Activated CD4-positive, alpha-beta T cell treated with anti-CD3 and anti-CD28 coated beads, Interleukin-2, amount 50 U/mL, for 4 hours (primary cell): ENCODE measurements around the gene TFAP2D.

Source experiments
- DNase-seq, 2 experiments: peaks; one replicate each; pipeline ENCODE4 v3.0.0-alpha.2; 2020

Gene TFAP2D

DNA sequence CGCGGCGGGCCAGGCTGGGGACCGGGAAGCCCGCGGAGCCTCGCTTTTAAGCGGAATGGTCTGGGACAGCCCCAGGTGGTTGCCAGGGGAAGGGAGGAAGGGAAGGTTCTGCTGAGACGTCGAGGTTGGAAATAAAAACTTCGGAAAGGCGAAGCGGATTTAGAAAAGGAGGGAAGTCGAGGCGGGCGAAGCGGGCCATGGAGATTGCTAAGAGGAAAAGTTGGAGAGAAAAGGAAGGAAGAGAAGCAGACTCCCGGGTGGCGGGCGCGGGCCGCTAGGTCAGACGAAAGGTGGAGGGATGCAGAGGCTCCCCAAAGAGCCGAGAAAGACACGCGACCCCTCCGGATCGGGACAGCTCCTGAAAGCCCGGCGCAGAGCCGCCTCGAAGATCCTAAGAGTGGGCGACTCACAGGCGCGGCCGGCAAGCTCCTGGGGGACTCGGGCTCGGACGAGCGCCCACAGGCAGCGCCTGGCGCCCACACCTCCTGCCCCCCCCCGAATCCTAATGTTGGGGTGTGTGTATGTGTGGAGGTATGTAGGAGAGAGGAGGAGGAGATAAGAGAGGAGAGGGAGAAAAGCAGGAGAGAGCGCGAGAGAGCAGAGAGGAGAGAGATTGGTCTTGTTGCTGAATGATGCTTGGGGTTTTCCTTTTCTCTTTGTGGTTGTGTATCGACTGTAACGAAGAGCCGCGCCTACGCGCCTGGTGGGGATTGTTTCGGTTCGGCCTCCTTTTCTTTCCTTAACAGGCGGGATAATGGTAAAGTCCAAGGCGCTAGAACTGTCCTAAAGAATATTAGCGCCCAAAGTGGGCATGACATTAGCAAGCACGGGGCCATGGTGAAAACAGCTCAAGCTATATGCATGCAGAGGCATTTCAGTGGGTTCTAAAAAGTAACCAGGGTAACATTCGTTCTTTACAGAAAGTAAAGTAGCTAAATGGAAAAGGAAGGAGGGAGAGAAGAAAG, 106.9 kb downstream of the TFAP2D start:
- no peak for DNase-seq

- no peak for DNase-seq
These were observed 107.5 kb downstream of the TFAP2D start for GRCh38 chr6:50820869-50821264.

- no peak for DNase-seq
These were observed 108.2 kb downstream of the TFAP2D start for GRCh38 chr6:50821441-50822077.

DNA sequence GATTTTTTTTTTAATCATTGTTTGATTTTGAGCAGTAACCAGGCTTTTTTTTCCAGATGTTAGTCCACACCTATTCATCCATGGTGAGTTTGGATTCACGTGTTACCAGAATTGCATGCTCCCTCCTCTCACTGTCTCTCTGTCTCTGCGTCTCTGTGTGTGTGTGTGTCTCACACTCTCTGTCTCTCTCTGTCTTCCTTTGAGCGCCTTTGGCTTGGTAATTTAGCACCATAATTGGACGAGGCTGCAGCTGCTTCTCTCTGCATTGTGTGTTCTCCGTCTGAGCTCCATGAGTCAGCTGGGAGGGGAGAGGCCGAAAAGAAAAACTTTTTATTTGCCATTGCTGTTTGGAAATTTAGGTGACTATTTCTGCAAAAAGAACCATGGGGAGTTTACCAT, 108.8 kb downstream of the TFAP2D start:
- DNase-seq, result no peak
